DMS53 (cell line): ENCODE data around the gene TRIM24.

ENCODE experiments used
- DNase-seq: peaks from one replicate; lab custom pipeline; 2025; lab: John Stamatoyannopoulos, UW

Gene TRIM24

DNA sequence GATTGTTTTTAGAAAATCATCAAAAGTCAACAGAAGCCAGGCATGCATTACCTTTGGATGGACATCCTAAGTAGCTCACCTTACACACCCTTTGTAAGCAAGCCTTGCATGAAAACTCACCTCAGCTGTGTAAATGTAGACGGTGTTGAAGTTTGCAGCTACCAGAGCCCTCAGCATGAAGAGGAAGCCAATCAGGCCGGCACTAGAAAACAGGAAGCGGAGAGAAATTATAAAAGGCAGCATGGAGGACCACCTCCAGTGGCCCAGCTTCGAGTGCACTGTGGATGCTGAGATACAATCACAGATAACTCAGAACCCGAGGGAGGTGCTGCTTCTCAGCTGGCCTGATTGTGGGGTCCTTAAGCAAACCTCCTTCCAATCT is 165.8 kb downstream of the TRIM24 start:
- peak; percentile 99 for DNase-seq

DNA sequence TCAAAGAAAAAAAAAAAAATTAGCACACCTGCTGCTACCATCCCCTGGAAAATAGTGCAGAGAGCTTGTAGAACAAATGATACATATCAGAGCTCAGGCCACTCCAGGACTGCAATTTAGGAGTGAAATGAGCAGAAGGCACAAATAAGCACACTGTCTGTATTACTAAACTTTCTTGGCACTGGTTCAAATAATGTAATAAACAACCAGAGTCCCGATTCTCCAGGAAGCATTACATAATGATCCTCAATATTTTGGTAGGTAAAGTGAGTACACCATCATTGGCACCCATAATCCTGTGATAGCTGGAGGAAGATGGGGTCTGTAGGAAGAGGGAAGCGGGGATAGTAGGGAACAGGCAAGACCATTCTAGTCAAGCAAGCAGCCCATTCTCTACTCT is 166.8 kb downstream of the TRIM24 start:
- DNase-seq = no peak

DNA sequence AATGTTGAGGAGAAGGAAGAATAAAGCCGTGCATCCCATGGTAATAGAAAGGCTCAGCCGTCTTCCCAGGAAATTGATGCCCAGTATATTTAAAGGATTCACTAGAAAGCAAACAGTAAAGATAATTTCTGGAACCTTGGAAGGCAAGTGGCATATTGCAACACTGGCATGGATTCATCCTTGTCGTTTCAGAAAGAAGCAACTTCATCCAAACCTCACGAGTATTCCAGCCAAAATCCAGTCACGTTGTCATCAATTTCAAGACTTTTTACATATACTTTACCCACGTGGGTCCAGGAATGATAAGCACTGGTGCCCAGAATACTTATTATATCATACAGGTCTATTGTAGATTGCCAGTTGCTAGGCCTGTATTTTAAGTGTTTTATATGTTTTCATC is 167.3 kb downstream of the TRIM24 start:
- no peak for DNase-seq

DNA sequence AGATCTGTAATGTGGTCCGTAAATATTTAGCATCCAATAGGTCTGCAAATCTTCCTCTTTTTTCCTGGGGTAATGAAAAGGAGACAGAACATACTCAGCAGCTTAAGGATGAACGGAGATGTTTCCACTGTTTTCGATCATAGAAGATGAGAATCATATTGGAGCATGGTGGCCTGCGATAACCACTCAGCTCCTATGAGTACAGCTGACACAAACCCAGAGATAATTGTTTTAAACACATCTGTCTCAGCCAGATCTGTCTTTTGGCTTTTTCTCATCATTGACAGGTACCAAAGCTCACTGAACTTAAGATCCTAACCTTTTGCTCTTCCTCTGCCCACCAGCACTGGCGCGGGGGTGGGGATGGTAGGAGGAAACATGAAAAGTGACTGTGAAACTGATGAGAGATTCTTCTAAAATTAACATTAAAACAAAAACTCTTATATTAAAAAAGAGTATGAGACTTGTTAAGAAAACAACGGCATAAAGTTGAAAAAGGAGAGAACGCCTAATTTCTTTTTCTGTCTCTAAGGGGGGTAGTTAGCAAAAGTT is 170.1 kb downstream of the TRIM24 start:
- no peak for DNase-seq

DNA sequence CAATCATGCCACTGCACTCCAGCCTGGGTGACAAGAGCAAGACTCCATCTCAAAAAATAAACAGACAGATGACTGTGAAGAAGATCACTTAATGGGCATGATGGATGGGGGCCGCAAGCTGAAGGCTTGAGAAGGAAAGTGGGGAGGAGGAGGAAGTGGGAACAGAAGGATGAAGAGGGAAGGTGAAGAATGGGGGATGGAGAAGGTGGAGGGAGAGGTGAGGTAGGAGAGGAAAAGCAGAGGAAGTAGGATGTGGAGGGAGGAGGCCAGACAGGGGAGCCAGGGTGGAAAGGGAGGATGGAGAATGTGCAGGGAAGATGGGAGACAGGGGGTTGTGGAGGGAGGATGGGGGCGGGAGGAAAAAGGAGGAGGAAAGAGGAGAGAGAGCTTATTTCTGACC is 172.3 kb downstream of the TRIM24 start:
- DNase-seq = no peak

DNA sequence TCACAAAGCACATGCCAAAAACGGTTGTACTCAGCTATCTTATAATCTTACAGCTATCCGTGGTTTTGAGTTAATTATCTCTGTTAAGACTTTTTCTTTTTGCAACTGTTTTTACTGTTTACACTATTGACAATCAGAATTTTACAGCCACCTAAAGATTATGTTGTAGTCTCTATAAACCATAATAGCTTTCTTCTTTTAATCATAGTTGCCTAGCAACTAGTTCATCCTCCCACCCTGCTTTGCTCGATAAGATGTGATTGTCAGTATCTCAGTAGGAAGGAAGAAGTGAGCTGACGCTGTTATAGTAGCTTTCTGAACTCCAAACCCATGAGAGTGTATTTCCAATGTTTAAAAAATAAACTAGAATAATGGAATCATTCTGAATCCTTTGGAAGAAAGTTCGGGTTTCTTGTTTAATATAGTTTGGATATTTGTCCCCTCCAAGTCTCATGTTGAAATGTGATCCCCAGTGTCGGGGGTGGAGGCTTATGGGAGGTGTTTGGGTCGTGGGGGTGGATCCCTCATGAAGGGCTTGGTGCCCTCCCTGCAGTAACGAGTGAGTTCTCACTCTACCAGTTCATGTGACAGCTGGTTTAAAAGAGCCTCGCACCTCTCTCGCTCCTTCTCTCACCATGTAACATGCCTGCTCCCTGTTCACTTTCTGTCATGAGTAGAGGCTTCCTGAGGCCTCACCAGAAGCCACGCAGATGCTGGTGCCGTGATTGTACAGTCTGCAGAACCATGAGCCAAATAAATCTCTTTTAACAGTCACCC is 173.0 kb downstream of the TRIM24 start:
- DNase-seq = no peak
